HEK293 (cell line): ENCODE data around the gene GRB10.

Experiments used
- CTCF ChIA-PET: fragments of 350-600 bp; formaldehyde crosslinking; extraction: SDS; loops from one replicate; lab custom pipeline; 2021; ENCODE audit warnings: antibody characterized with exemption; lab: Yijun Ruan, JAX
- POLR2A ChIA-PET: fragments of 300-600 bp; formaldehyde crosslinking; extraction: SDS; loops from one replicate; lab custom pipeline; 2020; ENCODE audit warnings: antibody characterized with exemption, inconsistent platforms; lab: Yijun Ruan, JAX
- H3K27ac ChIP-seq: fragments of 200-500 bp; sonication (Bioruptor generic); 2 replicates; pipeline ENCODE4 v1.5.1; 2014; ENCODE audit warnings: low read depth, low read length, control low read depth, inconsistent platforms; ENCODE audit errors: extremely low read depth
- H3K36me3 ChIP-seq, 2 experiments: fragments of 200-500 bp in 1 of 2; sonication (Bioruptor generic) in 1 of 2; 1 replicate in 1 of 2; 2 replicates in 1 of 2; pipeline ENCODE4 v1.5.1; 2014 to 2017; ENCODE audit warnings: inconsistent platforms in 2 of 2, low read length in 2 of 2; ENCODE audit not compliant: control insufficient read depth in 2 of 2, insufficient read depth in 1 of 2
- H3K4me1 ChIP-seq: fragments of 200-500 bp; sonication (Bioruptor generic); 2 replicates; pipeline ENCODE4 v1.5.1; 2014; ENCODE audit warnings: mild to moderate bottlenecking, low read length, inconsistent platforms; ENCODE audit not compliant: control insufficient read depth, insufficient read depth
- H3K4me3 ChIP-seq: 2 replicates; pipeline ENCODE4 v1.5.1; 2011; ENCODE audit warnings: low read depth, mild to moderate bottlenecking, control low read depth, low read length, moderate library complexity
- H3K9me3 ChIP-seq: fragments of 200-500 bp; sonication (Bioruptor generic); 2 replicates; pipeline ENCODE4 v1.5.1; 2014; ENCODE audit warnings: low read depth, low read length, inconsistent platforms; ENCODE audit not compliant: control insufficient read depth, insufficient read depth
- BCL11B ChIP-seq: fragments of 450-650 bp; formaldehyde crosslinking; IDR thresholded peaks from 2 replicates; pipeline ENCODE4 v1.5.1; 2016; ENCODE audit warnings: low read depth, missing biosample characterization, missing genetic modification characterization
- KLF1 ChIP-seq: fragments of 450-650 bp; formaldehyde crosslinking; IDR thresholded peaks from 2 replicates; pipeline ENCODE4 v1.5.1; 2016; ENCODE audit warnings: missing biosample characterization, missing genetic modification characterization
- MYNN ChIP-seq: fragments of 450-650 bp; formaldehyde crosslinking; IDR thresholded peaks from 2 replicates; pipeline ENCODE4 v1.5.1; 2016; ENCODE audit warnings: missing biosample characterization, missing genetic modification characterization, borderline replicate concordance
- YY1 ChIP-seq: fragments of 450-650 bp; formaldehyde crosslinking; IDR thresholded peaks from 2 replicates; pipeline ENCODE4 v1.5.1; 2018; ENCODE audit warnings: missing biosample characterization, missing genetic modification characterization
- ZBTB44 ChIP-seq: fragments of 450-650 bp; IDR thresholded peaks from 2 replicates; pipeline ENCODE4 v1.5.1; 2018; ENCODE audit warnings: missing biosample characterization, mild to moderate bottlenecking, missing genetic modification characterization
- ZEB2 ChIP-seq: fragments of 450-650 bp; formaldehyde crosslinking; IDR thresholded peaks from 2 replicates; pipeline ENCODE4 v1.5.1; 2016; ENCODE audit warnings: missing biosample characterization, missing genetic modification characterization
- ZFHX2 ChIP-seq: fragments of 450-650 bp; formaldehyde crosslinking; conservative IDR thresholded peaks from 2 replicates; pipeline ENCODE4 v1.5.1; 2016; ENCODE audit warnings: missing biosample characterization, missing genetic modification characterization
- ZNF202 ChIP-seq: fragments of 450-650 bp; formaldehyde crosslinking; IDR thresholded peaks from 2 replicates; pipeline ENCODE4 v1.5.1; 2016; ENCODE audit warnings: missing biosample characterization, missing genetic modification characterization, borderline replicate concordance
- ZNF266 ChIP-seq: fragments of 450-650 bp; formaldehyde crosslinking; IDR thresholded peaks from 2 replicates; pipeline ENCODE4 v1.5.1; 2016; ENCODE audit warnings: missing biosample characterization, missing genetic modification characterization, low read depth
- ZNF350 ChIP-seq: fragments of 450-650 bp; formaldehyde crosslinking; IDR thresholded peaks from 2 replicates; pipeline ENCODE4 v1.5.0; 2017; ENCODE audit warnings: missing biosample characterization, mild to moderate bottlenecking, missing genetic modification characterization
- ZNF510 ChIP-seq: fragments of 450-650 bp; formaldehyde crosslinking; IDR thresholded peaks from 2 replicates; pipeline ENCODE4 v1.5.1; 2018; ENCODE audit warnings: mild to moderate bottlenecking, missing genetic modification characterization, missing biosample characterization; ENCODE audit not compliant: insufficient replicate concordance
- ZNF585B ChIP-seq: fragments of 450-650 bp; formaldehyde crosslinking; IDR thresholded peaks from 2 replicates; pipeline ENCODE4 v1.5.1; 2016; ENCODE audit warnings: missing biosample characterization, missing genetic modification characterization
- ZNF600 ChIP-seq: fragments of 450-650 bp; formaldehyde crosslinking; IDR thresholded peaks from 2 replicates; pipeline ENCODE4 v1.5.1; 2016; ENCODE audit warnings: missing biosample characterization, missing genetic modification characterization
- ZNF626 ChIP-seq: fragments of 450-650 bp; sonication (Bioruptor Pico); formaldehyde crosslinking; IDR thresholded peaks from 2 replicates; pipeline ENCODE4 v1.5.1; 2018; ENCODE audit warnings: missing biosample characterization, missing genetic modification characterization, inconsistent platforms
- ZNF645 ChIP-seq: fragments of 450-650 bp; formaldehyde crosslinking; IDR thresholded peaks from 2 replicates; pipeline ENCODE4; 2016; ENCODE audit warnings: missing biosample characterization, missing genetic modification characterization
- ZNF76 ChIP-seq: fragments of 450-650 bp; formaldehyde crosslinking; IDR thresholded peaks from 2 replicates; pipeline ENCODE4; 2016; ENCODE audit warnings: low read depth, missing biosample characterization, missing genetic modification characterization, borderline replicate concordance
- ZNF777 ChIP-seq: fragments of 450-650 bp; formaldehyde crosslinking; IDR thresholded peaks from 2 replicates; pipeline ENCODE4 v1.5.1; 2017; ENCODE audit warnings: missing biosample characterization, missing genetic modification characterization, borderline replicate concordance
- TF ChIP-seq, protein P1 (sequence below): fragments of 450-650 bp; formaldehyde crosslinking; conservative IDR thresholded peaks from 2 replicates; pipeline ENCODE4 v1.5.1; 2016; ENCODE audit warnings: low read depth, missing biosample characterization, missing genetic modification characterization
- TF ChIP-seq, protein P2 (sequence below): fragments of 450-650 bp; formaldehyde crosslinking; optimal IDR thresholded peaks from 2 replicates; pipeline ENCODE3; 2016; ENCODE audit warnings: missing biosample characterization, mild to moderate bottlenecking, missing genetic modification characterization

The GRB10 gene

GRCh38 chr7:50658696-50659095 is 124.0 kb downstream of the GRB10 start:
- H3K4me3 ChIP-seq = no peak overlapping the region
- TF ChIP-seq, protein P1, sequence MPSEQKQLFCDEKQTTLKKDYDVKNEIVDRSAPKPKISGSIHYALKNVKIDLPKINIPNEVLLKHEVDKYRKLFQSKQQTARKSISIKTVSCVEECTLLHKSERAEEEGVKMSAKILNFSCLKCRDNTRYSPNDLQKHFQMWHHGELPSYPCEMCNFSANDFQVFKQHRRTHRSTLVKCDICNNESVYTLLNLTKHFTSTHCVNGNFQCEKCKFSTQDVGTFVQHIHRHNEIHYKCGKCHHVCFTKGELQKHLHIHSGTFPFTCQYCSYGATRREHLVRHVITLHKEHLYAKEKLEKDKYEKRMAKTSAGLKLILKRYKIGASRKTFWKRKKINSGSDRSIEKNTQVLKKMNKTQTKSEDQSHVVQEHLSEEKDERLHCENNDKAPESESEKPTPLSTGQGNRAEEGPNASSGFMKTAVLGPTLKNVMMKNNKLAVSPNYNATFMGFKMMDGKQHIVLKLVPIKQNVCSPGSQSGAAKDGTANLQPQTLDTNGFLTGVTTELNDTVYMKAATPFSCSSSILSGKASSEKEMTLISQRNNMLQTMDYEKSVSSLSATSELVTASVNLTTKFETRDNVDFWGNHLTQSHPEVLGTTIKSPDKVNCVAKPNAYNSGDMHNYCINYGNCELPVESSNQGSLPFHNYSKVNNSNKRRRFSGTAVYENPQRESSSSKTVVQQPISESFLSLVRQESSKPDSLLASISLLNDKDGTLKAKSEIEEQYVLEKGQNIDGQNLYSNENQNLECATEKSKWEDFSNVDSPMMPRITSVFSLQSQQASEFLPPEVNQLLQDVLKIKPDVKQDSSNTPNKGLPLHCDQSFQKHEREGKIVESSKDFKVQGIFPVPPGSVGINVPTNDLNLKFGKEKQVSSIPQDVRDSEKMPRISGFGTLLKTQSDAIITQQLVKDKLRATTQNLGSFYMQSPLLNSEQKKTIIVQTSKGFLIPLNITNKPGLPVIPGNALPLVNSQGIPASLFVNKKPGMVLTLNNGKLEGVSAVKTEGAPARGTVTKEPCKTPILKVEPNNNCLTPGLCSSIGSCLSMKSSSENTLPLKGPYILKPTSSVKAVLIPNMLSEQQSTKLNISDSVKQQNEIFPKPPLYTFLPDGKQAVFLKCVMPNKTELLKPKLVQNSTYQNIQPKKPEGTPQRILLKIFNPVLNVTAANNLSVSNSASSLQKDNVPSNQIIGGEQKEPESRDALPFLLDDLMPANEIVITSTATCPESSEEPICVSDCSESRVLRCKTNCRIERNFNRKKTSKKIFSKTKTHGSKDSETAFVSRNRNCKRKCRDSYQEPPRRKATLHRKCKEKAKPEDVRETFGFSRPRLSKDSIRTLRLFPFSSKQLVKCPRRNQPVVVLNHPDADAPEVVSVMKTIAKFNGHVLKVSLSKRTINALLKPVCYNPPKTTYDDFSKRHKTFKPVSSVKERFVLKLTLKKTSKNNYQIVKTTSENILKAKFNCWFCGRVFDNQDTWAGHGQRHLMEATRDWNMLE (tag by site-specific recombination) = no peak
- no peak for TF ChIP-seq ZNF645 (tag by site-specific recombination)
- no peak for TF ChIP-seq ZEB2 (tag by site-specific recombination)
- TF ChIP-seq, protein P2, sequence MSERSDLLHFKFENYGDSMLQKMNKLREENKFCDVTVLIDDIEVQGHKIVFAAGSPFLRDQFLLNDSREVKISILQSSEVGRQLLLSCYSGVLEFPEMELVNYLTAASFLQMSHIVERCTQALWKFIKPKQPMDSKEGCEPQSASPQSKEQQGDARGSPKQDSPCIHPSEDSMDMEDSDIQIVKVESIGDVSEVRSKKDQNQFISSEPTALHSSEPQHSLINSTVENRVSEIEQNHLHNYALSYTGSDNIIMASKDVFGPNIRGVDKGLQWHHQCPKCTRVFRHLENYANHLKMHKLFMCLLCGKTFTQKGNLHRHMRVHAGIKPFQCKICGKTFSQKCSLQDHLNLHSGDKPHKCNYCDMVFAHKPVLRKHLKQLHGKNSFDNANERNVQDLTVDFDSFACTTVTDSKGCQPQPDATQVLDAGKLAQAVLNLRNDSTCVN (tag by site-specific recombination) = no peak
- no peak for TF ChIP-seq ZNF266
- no peak for TF ChIP-seq KLF1
- no peak for TF ChIP-seq ZNF76 (tag by site-specific recombination)
- no peak for TF ChIP-seq ZBTB44 (tag by site-specific recombination)
- TF ChIP-seq ZNF626 = no peak
- no peak for TF ChIP-seq ZNF202
- TF ChIP-seq ZFHX2 = no peak
- TF ChIP-seq ZNF585B = no peak
- TF ChIP-seq YY1 (tag by site-specific recombination) = no peak
- TF ChIP-seq ZNF510 (tag by site-specific recombination) = no peak
- no peak for TF ChIP-seq ZNF777 (tag by site-specific recombination)
- TF ChIP-seq ZNF350 (tag by site-specific recombination) = no peak
- no peak for TF ChIP-seq BCL11B
- no peak for TF ChIP-seq ZNF600 (tag by site-specific recombination)
- POLR2A ChIA-PET = no interaction called here
- peaks cover 0 to 13% of the 10 kb centered on the region in 2 experiments; a peak in 1 of 3 replicates for H3K36me3 ChIP-seq
- CTCF ChIA-PET = no interaction called here
- no peaks in the 10 kb centered on the region for H3K4me1 ChIP-seq
- no peaks in the 10 kb centered on the region for H3K9me3 ChIP-seq
- no peak overlapping the region for H3K27ac ChIP-seq

DNA sequence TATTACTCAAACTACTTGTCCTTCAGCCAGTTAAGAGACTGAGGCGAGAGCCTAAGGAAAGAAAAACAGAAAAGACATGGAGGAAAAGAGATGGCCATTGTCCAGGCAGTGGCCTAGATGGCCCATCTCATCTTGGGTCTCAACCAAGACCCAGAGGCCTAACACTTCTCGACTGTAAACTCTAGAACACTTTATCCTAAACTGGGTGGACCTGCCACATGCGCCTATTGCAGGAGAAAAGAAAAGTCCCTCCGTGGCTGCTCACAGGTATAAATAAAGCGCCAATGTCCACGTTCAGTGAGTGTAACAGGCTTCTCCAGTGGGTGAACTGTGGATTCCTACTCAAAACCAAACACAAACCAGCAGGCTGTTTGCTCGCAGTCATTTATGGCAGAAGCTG is 124.8 kb downstream of the GRB10 start:
- no peak for TF ChIP-seq MYNN (tag by site-specific recombination)
- H3K27ac ChIP-seq = no peak overlapping the region

More for the DNA sequence above, 124.8 kb downstream of the GRB10 start:
- POLR2A ChIA-PET = no interaction called here
- no peaks in the 10 kb centered on the region for H3K4me1 ChIP-seq
- CTCF ChIA-PET = no interaction called here
- H3K9me3 ChIP-seq = no peaks in the 10 kb centered on the region
- H3K36me3 ChIP-seq = peaks cover 0 to 6% of the 10 kb centered on the region in 2 experiments; a peak in 1 of 3 replicates
- H3K4me3 ChIP-seq = no peak overlapping the region
